Measurements from ENCODE around the gene POLR2E. TPM values are rescaled to one million over a fixed set of nuclear protein-coding genes. Genes with fewer than 3 reads are reported as not detected.

The POLR2E gene
- total and polyA plus RNA-seq, 9 of the 15 experiments (the other 6 are each of a cell fraction or from before 2014, with no cell fraction given): 3.4 to 413 (median 244) TPM

DNA sequence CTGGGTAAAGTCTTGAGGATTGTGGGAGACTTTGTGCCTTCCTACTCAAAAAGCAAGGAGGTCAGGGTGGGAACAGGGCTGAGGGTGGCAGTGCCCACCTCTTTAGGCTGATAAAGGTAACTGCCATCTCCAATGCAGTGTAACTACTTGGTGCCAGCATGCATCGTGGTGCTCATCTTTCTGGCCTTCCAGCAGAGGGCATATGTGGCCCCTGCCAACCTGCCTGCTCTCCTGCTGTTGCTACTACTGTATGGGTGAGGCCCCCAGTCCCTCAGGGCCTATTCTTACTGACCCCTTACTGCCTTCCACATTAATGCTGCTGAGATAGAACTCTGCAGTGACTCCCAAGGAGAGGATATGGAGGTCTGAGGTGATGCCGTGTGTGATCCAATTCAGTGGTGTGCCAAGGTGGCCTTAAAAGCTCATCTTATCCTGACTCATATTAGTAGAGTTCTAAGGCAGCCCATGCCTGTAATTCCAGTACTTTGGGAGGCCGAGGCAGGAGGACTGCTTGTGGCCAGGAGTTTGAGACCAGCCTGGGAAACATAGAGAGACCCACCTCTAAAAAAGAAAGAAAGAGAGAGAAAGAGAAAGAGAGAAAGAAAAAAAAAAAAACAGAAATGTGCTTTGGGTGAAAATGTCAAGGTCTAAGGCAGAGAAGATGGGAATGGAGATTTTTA lies 37.9 kb downstream of the POLR2E start (continued):
- TF ChIP-seq, protein P1, sequence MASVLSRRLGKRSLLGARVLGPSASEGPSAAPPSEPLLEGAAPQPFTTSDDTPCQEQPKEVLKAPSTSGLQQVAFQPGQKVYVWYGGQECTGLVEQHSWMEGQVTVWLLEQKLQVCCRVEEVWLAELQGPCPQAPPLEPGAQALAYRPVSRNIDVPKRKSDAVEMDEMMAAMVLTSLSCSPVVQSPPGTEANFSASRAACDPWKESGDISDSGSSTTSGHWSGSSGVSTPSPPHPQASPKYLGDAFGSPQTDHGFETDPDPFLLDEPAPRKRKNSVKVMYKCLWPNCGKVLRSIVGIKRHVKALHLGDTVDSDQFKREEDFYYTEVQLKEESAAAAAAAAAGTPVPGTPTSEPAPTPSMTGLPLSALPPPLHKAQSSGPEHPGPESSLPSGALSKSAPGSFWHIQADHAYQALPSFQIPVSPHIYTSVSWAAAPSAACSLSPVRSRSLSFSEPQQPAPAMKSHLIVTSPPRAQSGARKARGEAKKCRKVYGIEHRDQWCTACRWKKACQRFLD (CRISPR knock-in tag; IDR thresholded peaks at IDR 0.05): no peak
- no peak for TF ChIP-seq RBM14 (IDR thresholded peaks at IDR 0.05; ENCODE audit: borderline replicate concordance, insufficient read depth, low read depth, low read length)
- TF ChIP-seq, protein P2, sequence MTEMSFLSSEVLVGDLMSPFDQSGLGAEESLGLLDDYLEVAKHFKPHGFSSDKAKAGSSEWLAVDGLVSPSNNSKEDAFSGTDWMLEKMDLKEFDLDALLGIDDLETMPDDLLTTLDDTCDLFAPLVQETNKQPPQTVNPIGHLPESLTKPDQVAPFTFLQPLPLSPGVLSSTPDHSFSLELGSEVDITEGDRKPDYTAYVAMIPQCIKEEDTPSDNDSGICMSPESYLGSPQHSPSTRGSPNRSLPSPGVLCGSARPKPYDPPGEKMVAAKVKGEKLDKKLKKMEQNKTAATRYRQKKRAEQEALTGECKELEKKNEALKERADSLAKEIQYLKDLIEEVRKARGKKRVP (CRISPR knock-in tag; IDR thresholded peaks at IDR 0.05): no peak
- no peak for TF ChIP-seq ZNF3 (CRISPR knock-in tag; IDR thresholded peaks at IDR 0.05)
- TF ChIP-seq ZNF324 (CRISPR knock-in tag; IDR thresholded peaks at IDR 0.05): no peak

- no peak overlapping the region for H3K4me3 ChIP-seq
- intact Hi-C loops (cut with micrococcal nuclease): no loop called here
- 91% methylated on average over 17 of the region's 20 CpGs for WGBS (ENCODE audit: insufficient coverage, low coverage, missing lambda C conversion rate)
Observed at GRCh38 chr19:1055886-1056620, 39.1 kb downstream of the POLR2E start.

More at GRCh38 chr19:1055886-1056620, 39.1 kb downstream of the POLR2E start:
- in situ Hi-C loops (cut with MboI): no loop called here
- Histone ChIP-seq H3K27ac (ENCODE audit: extremely low read depth, low read depth, low read length) (no peak overlapping the region), H2AFZ (ENCODE audit: low read depth, low read length) (no peak overlapping the region), H3K4me1 (replicated peaks in 1 of 2; ENCODE audit: control insufficient read depth in 2 of 2, insufficient read depth in 2 of 2, low read length in 2 of 2) (peaks cover 0 to 41% of the 10 kb centered on the region in 2 experiments; a peak in 3 of 5 replicates), H3K9me3 (replicated peaks; ENCODE audit: control insufficient read depth, insufficient read depth, low read depth, low read length) (no peaks in the 10 kb centered on the region), H3K36me3 (ENCODE audit: control insufficient read depth, insufficient read depth, low read length) (peaks cover 83% of the 10 kb centered on the region), H3K27me3 (ENCODE audit: control insufficient read depth in 2 of 2, insufficient read depth in 2 of 2, low read length in 2 of 2) (no peaks in the 10 kb centered on the region), H3K9me1 (ENCODE audit: control insufficient read depth, insufficient read depth, low read length) (no peaks in the 10 kb centered on the region), H3K9ac (ENCODE audit: insufficient read depth in 1 of 2, low read depth in 2 of 2, low read length in 2 of 2) (no peak overlapping the region), H3K4me2 (ENCODE audit: insufficient read depth, low read length) (no peak overlapping the region), H3K79me2 (ENCODE audit: control insufficient read depth, insufficient read depth, low read length) (no peaks in the 10 kb centered on the region), H4K20me1 (replicated peaks; ENCODE audit: control insufficient read depth, insufficient read depth, low read length) (0 out of 2 replicates have a peak, but pooled peaks cover 4% of the 10 kb centered on the region)
- no peak for DNase-seq (ENCODE audit: extremely low read depth in 1 of 4, low spot score in 3 of 4)
- no peak for FAIRE-seq
- CTCF ChIA-PET (ENCODE audit: low intra/inter-chr PET ratio): no interaction called here
- TF ChIP-seq POLR2G (IDR thresholded peaks at IDR 0.05; ENCODE audit: low read depth, low read length) (peak; percentile 49; the same call in 1 of the 2 replicates), CBX8 (IDR thresholded peaks at IDR 0.05; ENCODE audit: borderline replicate concordance, extremely low read depth, low read depth, low read length, poor library complexity, severe bottlenecking) (no peak), RBFOX2 (IDR thresholded peaks at IDR 0.05; ENCODE audit: low read depth, low read length) (0 out of 2 replicates have a peak, but pooled peaks have one; percentile 25)
- no peak for ATAC-seq
- POLR2A ChIA-PET: interaction anchor here (0.5 to 0.7 kb wide), 2 partner anchors 11 to 29 kb away, joined by 3 read pairs; partner anchors contain the start of gene ARHGAP45
- no TSS peak for BruUV-seq (replicated peaks)

All from K562 (cell line).